ENCODE results near the gene TNRC18.

DNA sequence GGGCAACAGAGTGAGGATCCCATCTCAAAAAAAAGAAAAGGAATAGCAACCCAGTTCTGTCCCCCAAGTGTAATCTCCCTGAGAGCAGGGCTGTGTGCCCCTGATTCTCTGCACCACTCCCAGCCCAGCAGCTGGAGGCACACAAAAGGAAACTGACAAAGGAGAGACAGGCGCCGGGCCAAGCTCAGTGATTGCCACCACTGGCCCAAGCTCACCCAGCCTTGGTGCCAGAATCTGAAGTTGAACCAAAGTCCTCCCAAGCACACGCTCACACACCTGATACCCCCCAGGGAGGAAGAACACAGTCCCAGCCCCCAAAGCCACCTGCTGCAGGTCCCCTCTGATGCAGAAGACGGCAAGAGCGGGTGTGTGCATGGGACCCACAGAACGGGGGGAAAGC is 50.3 kb downstream of the TNRC18 start:
- TF ChIP-seq POLR2A (IDR thresholded peaks at IDR 0.05) (no peak), CTCF (IDR thresholded peaks at IDR 0.05) (no peak)

All from lower leg skin (tissue), 3 donors.